HL-60/S4 treated with phorbol 12-myristate 13-acetate at 8.2 ng/mL for 4 days and 3 days (cell line): ENCODE measurements around the gene TCOF1.

Experiments used
- in situ Hi-C: fragments of 300-500 bp; cut with MboI; formaldehyde crosslinking; loops from 2 replicates; pipeline ENCODE4 v1.15.0; 2022; ENCODE audit warnings: low sequenced_read_pairs

TCOF1 gene

DNA sequence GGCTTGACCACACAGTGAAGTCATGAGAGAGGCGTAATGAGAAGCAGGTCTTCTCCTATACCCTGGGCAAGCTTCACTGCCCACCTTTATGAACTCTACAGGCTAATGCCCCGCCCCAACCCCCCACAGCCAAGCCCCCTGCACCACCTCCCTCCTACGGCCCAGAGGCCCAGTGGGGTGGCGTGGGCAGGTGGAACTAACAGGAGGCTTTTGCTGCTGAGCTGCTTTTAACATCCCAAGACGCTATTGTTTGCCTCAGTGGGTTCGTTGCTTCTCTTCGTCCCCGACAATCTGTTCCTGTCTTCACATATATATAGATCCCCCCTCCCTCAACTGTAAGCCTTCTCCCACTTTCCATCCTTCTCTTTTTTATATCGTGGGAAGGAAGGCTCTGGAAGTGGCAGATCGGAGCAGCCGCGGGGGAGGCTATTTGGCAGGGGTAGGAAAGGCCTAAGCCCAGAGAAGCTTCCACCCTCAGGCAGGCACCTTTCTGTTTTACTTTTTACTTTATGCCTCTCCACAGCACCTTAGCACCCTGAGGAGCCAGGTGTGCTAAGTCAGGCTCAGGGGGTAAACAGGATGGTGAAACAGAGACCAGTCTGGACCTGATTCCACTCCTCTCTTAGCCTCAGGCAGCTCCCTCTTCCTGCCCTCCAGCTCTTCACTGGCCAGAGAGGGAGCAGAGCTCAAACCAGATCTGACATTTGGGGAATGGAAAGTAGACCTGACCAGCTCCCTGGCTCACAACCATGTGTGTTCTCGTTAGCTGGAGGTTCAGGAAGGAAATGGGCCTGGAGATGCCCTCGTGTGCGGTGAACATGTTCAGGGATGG, 28.7 kb downstream of the TCOF1 start:
- in situ Hi-C loops: no loop called here

DNA sequence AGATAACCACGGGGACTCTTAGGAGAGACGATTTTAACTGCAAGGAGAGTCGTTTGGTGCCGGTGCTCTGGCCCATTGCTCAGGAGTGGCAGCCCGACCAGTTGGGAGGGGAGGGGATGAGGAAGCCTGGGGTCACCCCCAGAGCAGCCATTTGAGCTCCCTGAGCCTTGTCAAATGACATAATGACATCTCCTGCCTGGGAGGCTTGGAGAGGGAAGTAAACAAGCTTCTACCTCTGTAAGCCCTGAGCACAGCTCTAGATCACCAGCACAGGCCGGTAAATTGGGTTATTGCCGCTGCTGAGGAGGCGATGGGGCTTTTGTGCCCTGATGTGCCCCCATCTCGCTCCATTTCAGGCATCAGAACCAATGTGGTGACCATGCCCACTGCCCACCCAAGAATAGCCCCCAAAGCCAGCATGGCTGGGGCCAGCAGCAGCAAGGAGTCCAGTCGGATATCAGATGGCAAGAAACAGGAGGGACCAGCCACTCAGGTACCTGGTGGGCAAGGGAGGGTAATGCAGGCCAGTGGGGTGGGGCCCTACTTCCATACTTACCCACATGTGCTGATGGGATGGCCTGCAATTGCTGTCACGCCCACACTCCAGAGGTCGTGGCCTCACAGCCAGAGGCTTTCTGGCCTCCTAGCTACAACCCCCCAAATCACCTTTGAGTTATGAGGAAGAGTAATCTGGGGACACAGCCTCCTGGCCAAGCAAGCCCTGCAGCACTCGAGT, 32.2 kb downstream of the TCOF1 start:
- in situ Hi-C loops: no loop called here

DNA sequence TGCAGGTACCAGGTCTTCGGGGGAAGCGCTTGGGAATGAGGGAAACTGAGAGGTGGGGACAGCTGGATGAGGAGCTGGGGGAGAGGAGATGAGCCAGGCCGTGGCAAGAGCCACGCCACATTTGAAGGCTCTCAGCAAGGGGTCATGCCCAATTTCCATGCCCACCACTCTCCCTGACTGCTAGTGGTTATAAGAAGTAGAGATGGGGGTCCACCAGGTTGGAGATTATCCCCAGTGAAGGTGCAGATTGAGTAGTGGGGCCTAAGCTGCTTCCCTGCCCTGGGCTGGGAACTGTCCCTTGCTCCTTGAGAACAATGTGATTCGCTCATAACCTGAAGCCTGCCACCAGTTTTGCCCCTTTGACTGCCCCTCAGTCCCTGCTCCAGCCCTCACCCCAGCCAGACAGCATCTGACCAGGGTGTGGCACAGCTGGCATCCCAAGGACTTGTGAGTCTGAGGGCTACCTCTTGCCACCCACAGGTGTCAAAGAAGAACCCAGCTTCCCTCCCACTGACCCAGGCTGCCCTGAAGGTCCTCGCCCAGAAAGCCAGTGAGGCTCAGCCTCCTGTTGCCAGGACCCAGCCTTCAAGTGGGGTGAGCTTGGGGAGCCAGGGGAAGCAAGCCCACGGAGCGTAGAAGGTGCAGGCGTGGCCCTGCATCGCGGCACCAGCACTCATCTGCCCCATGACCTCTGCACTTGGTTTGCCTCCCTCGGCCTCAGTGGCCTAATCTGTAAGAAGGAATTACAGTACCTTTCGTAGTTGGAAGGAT, 33.8 kb downstream of the TCOF1 start:
- in situ Hi-C loops: no loop called here

DNA sequence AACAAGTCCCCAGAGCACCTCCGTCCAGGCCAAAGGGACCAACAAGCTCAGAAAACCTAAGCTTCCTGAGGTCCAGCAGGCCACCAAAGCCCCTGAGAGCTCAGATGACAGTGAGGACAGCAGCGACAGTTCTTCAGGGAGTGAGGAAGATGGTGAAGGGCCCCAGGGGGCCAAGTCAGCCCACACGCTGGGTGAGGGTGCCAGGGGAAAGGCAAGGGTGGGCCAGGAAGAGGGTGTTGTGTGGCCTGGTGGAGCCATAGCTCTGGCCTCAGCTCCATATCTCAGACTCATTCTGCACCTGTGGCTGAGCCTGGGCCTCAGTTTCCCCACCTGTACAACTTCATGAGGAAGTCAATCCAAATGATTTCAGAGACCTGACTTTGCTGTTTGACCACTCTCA, 34.5 kb downstream of the TCOF1 start:
- in situ Hi-C loops: no loop called here

DNA sequence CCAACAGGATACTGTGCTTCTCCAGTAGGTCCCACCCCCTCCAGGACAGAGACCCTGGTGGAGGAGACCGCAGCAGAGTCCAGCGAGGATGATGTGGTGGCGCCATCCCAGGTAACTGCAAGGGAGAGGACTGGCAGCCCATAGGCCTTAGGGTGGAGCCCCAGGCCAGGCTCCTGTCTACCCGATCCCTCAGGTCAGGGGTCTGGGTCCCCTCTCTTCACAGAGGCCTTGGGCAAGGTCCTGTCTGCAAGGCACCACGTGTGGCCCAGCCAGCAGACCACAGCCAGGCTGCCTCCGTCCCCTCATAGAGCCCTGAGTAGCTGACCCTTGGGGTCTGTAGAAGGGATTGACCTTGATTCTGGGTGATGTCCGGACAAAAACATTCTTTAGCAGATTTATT, 35.2 kb downstream of the TCOF1 start:
- in situ Hi-C loops: no loop called here

DNA sequence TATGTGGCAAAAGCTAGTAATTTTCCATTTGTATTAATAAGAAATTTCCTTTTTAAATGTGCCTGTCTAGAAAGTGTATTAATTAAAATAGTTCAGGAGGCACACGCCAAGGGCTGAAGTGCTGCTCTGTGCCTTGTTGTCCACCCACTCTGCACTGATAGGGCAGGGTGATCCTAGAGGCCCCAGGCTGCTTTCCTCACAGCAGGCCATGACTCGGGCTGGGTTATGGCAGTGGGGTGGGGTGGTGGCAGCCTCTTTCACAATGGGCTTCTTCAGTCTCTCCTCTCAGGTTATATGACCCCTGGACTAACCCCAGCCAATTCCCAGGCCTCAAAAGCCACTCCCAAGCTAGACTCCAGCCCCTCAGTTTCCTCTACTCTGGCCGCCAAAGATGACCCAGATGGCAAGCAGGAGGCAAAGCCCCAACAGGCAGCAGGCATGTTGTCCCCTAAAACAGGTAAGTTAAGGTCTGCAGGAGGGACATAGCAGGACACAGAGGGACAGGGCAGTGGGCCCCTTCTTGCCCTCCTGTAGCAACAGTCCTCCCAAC, 35.7 kb downstream of the TCOF1 start:
- in situ Hi-C loops: no loop called here

DNA sequence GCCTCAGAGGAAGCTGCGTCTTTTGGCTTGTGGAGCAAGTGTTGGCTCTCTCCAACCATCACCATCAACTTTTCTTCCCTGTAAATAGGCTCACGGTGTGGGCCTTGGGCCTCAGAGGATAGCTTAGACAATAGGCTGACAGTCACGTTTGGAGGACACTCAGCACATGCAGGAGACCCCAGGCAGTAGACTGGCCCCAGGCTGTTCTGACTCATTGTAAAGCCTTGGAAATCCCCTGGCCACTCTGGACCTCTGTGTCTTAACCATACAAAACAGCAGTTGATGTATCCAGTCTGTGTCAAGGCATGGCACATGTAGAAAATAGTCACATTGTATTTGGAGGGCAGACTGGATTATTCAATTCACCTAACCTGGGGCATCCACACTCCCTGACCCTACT, 36.6 kb downstream of the TCOF1 start:
- in situ Hi-C loops: no loop called here

DNA sequence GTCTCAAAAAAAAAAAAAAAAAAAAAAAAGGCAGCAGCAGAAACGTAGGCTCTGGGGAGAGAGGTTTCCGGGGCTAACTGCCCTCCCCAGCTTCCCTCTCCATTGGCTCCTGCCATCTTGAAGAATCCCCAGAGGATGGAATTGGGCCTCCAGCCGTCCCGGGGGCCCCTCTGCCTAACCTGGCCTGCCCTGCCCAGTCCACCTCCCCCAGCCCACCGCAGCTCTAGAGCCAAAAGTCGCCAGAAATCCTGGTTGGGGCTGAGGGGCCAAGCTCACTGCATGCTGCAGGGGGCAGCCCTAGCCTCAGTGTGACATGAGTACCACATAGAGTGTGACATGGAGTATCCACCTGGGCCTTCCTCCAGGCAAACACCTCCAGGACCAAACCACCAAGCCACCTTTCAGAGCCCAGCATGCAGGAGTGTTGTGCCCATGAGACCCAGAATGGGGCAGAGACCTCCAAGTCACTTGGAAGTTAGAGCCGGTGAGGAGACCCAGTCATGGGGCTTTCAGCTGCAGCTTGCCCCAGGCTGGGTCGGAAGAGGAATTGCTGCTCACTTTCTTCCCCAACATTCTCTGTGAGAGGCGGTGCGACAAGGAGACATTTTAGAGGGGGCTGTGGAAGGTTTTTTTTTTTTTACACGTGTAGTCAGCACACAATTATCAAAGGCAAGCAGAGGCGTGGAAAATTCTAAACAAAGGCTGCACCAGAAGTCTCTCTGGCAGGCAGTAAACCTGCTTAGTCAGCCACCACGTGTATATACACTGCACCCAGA, 37.6 kb downstream of the TCOF1 start:
- in situ Hi-C loops: no loop called here

DNA sequence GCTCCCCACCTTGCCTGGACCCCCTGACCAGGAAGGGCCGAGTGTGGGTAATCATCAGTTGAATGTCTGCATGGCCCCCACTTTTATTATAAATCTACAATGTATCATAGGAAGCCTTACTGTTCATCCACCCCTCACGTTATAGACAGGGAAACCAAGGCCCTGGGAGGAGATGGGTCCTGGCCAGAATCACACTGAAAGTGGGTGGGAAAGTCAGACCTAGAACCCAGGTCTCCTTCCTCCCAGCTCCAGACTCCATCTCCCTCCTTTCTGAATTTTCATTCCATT, 38.1 kb downstream of the TCOF1 start:
- in situ Hi-C loops: no loop called here

DNA sequence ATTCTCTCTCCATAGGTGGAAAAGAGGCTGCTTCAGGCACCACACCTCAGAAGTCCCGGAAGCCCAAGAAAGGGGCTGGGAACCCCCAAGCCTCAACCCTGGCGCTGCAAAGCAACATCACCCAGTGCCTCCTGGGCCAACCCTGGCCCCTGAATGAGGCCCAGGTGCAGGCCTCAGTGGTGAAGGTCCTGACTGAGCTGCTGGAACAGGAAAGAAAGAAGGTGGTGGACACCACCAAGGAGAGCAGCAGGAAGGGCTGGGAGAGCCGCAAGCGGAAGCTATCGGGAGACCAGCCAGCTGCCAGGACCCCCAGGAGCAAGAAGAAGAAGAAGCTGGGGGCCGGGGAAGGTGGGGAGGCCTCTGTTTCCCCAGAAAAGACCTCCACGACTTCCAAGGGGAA, 38.8 kb downstream of the TCOF1 start:
- in situ Hi-C loops: no loop called here

DNA sequence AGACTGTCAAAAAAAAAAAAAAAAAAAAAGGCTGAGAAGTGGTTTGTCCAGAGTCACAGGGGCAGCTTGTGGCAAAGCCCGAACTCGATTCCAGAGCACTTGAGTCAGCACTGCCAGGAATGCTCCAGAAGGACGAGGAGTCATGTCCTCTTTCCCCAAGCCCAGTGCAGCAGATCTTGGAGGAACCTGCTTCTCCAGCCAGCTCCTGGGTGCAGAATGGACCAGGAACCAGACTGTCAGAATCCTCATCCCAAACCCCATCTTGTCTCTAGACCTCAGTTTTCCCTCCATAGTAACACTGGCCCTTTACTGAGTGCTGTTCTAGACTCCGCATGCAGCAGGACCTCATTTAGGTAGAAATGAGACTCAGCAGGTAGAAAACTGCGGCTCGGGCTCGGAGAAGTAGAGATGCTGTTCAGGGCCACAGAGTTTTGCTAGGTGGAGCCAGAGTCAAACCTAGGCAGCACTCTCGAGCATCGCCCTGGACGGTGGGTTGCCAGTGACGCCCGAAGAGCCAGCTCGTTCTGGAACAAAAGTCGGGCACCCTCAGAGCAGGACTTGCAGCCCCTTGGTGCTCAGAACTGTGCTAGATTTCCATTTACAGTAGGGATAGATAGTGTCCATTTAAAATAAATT, 39.8 kb downstream of the TCOF1 start:
- in situ Hi-C loops: no loop called here

DNA sequence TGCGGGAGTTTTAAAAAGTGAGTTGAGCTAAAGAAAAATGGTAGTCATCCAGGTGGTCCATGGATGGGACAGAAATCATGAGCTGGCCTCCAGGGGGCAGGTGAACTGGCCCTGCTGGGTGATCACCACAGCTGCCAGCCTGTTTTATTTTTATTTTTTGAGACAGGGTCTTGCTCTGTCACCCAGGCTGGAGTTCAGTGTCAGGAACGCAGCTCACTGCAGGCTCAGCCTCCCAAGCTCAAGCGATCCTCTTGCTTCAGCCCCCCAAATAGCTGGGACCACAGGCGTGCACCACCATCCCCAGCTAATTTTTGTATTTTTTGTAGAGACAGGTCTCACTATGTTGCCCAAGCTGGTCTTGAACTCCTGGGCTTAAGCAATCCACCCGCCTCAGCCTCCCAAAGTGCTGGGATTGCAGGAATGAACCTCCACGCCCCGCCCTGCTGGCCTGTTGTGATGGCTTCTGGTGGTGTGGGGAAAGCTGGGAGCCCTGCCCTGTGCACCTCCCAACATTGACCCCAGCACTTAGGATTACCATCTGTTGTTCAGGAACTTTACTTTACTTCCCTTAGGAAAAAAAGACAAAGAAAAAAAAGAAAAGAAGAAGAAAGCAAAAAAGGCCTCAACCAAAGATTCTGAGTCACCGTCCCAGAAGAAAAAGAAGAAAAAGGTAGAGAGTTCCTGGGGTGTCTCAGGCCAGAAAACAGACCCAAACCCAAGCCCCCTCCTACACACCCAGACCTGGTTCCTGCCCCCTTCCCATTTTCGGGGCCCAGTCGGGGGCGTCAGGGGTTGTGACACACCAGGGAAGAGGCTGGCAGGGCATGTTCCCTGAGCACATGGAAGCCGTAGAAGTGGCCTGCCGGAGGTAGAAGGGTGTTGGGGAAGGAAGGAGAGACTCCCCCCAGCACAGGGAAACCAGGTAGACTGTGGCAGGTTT, 40.6 kb downstream of the TCOF1 start:
- in situ Hi-C loops: no loop called here

DNA sequence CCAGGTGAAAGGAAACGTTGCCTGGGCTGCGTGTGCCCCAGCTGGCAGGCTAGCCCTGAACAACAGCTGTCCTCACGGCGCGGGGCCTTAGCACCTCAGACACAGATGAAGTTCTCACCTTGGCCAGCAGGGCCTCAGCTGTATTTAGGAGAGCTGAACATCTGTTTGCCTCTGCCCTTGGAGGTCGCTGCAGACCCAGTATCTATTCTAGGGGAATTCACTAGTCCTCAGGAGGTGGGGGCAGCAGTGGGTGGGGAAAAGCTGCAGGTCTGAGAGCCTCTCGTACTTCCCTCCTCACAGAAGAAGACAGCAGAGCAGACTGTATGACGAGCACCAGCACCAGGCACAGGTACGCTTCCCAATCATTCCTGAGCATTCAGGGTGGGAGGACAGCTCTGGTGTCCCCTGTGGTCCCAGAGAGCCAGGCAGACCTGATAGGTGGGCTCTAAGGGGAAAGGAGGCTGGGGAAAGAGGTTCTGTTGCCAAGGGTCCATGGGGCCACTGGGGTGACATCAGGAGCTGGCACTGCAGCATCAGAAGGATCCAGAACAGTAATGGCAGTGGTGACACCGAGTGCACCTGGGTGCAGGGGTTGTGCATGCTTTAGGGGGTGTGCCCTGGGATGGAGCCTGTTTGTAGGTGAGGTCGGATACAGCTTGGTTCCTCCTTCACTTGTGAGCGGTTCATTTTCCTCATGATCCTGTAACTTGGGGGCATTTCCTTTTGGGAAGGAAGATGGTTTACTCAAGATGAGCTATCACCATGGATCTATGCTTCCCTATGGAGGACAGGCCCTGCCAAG, 41.4 kb downstream of the TCOF1 start:
- in situ Hi-C loops: no loop called here

DNA sequence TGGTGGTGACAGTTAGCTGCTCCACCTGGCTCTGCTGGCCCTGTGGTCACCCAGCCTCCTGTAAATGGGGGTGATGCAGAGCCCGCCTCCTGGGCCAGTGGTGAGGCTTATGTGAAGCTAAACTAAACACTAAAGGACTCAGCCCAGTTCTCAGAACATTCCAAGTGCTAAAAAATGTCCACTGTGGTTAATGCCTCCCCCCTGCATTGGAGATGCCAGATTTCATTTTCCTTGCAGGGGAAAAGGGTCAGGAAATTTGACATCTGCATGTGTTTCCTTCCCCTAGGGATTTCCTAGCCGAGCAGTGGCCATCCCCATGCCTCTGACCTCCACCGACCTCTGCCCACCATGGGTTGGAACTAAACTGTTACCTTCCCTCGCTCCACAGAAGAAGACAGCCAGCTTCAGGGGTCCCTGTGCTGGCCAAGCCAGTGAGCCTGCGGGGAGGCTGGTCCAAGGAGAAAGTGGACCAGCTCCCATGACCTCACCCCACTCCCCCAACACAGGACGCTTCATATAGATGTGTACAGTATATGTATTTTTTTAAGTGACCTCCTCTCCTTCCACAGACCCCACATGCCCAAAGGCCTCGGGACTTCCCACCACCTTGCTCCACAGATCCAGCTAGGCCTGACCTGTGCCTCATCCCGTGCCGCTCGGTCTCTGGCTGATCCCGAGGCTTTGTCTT, 42.2 kb downstream of the TCOF1 start:
- in situ Hi-C loops: no loop called here

DNA sequence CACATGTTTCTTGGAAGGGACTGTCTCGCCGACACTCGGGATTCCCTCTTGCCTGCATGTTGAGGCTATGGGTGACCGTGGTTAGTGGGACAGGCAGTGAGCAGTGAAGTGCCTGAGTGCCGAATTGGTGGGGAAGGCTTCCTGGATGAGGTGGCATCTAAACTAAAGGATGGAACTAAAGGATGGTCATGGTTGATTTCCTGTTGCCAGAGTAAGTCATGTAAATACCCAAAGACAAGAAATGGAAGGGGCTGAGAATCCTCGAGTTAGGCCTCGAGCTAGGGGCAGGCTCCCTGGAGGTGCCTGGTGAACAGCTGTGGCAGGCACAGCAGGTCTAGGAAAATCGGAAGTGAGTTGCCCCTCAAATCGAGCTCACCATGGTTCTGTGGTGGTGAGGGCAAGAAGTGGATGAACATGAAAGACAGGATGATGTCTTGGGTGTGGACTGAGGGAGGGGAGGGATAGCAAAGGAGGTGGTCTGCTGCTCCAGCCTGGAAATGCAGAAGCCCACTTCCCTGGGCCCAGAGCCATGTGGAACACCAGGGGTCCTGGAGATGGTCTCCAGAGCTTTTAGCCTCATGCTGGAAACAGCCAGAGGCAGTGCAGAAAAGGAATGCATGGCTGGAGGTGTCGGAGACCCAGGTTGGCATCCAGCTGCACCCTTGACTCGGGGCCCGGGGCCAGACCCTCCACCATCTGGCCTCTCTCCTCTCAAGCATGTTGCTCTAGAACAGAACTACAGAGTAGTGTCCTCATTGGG, 43.0 kb downstream of the TCOF1 start:
- in situ Hi-C loops: no loop called here

DNA sequence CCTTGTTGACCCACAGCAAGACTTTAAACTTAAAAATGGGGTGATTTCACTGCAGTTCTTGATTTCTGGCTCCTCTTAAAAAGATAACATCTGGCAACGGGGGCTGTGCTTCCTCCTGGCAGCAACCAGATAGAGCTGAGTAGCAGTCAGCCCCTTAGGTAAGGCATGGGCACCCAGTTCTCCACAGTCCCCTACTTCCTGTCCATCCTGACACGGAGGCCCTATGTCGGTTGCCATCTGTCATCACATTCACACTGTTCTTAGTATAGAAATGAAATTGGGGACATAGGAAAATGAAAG, 43.5 kb downstream of the TCOF1 start:
- in situ Hi-C loops: no loop called here
